Uterus (tissue), 4 donors: Measurements from ENCODE around the gene NBEAL2. TPM values are rescaled to one million over a fixed set of nuclear protein-coding genes. Genes with fewer than 3 reads are reported as not detected.

Source experiments
- DNase-seq, 2 donors: peaks; one replicate each; pipeline ENCODE4 v3.0.0-alpha.2; 2019 to 2020
- H3K27ac ChIP-seq, 2 donors: fragments of 200-600 bp; sonication (generic); 1 replicate in 1 of 2; 2 replicates in 1 of 2; pipeline ENCODE4 v1.5.1; 2016 to 2018
- H3K27me3 ChIP-seq, 2 donors: fragments of 200-600 bp; sonication (generic); one replicate each; pipeline ENCODE4 v1.5.1; 2018 to 2019; ENCODE audit warnings: control low read depth in 1 of 2
- H3K36me3 ChIP-seq, 2 donors: fragments of 200-600 bp; sonication (generic); one replicate each; pipeline ENCODE4 v1.5.1; 2019; ENCODE audit warnings: control low read depth in 1 of 2
- H3K4me1 ChIP-seq, 2 donors: fragments of 200-600 bp; sonication (generic); one replicate each; pipeline ENCODE4 v1.5.1; 2018 to 2019; ENCODE audit warnings: control low read depth in 1 of 2
- H3K4me3 ChIP-seq, 2 donors: fragments of 200-600 bp; sonication (generic); 1 replicate in 1 of 2; 2 replicates in 1 of 2; pipeline ENCODE4 v1.5.1; 2018 to 2019; ENCODE audit warnings: mild to moderate bottlenecking in 1 of 2
- H3K9me3 ChIP-seq, 2 donors: fragments of 200-600 bp; sonication (generic); one replicate each; pipeline ENCODE4 v1.5.1; 2019; ENCODE audit warnings: control low read depth in 1 of 2
- POLR2A ChIP-seq, 2 donors: fragments of 450-650 bp; IDR thresholded peaks; one replicate each; pipeline ENCODE4 v1.6.1; 2016; ENCODE audit warnings: antibody characterized with exemption in 2 of 2, mild to moderate bottlenecking in 1 of 2, moderate library complexity in 1 of 2
- intact Hi-C: fragments of 100-400 bp; cut with DNase I; formaldehyde crosslinking; loops from one replicate; pipeline ENCODE4 v1.15.1; 2023; ENCODE audit warnings: low total_unique reads
- total RNA-seq, 4 donors: library from RNA; depleted of rRNA in 3 of 4; stranded (reverse); fragments of >200 nt in 3 of 4; gene quantifications; one replicate each; pipeline versions ENCODE4 v1.1.0 to v1.2.4, GENCODE V29; 2014 to 2023
- TF ChIP-seq, protein P1 (sequence below), 4 experiments: fragments of 200-600 bp in 2 of 4; fragments of 450-650 bp in 2 of 4; sonication (generic) in 2 of 4; IDR thresholded peaks; one replicate each; pipeline ENCODE4 v1.5.1; 2016 to 2019; ENCODE audit warnings: antibody characterized with exemption in 4 of 4, mild to moderate bottlenecking in 2 of 4, moderate library complexity in 1 of 4
- donor health status: DM: yes; HTN: yes; CAD: no.

Gene NBEAL2
- total RNA-seq, 4 donors from 2014 or later: 13.1 to 41.1 (median 23.8) TPM

DNA sequence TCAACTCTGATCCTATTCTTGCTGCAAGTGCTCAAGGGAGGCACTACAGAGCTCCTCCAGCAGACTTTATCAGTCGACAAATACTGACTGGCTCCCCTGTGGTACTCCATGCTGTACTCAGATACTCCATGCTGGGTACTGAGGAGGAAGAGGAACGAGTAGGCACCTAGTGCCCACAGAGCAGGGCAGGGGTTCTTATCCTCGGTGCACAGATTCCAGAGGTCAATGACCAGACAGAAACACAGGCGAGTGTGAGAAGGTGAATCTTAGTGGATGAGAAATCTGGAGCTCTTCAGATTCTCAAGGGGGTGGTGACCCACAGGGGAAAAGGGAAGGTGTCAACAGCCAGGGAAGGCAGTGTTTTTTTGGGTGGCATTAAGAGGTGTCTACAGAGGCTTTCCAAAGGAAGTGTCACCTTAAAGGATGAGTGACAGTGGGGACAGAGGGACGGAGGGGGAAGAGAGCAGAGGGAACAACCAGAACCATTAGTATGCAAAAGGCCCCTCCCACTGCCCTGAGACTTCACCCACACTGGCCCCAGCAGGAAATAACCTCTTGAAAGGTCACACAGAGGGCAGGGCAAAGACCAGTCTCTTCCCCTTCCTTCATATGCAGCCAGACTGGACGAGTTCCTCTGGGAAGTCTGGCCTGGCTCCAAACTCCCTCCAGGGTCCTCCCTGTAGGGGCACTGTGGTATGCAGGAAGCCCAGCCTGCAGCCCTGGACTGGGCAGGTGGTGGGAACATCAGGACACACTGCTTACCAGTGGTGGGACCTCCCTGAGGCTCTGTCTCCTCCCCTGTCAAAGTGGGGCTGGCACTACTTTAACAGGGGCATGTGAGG, 30.4 kb upstream of the NBEAL2 start:
- peaks cover 4 to 18% of the 10 kb centered on the region in 2 donors for H3K4me1 ChIP-seq
- no peaks in the 10 kb centered on the region for H3K27me3 ChIP-seq
- no peaks in the 10 kb centered on the region for H3K36me3 ChIP-seq
- H3K9me3 ChIP-seq: no peaks in the 10 kb centered on the region
- no peak overlapping the region for H3K4me3 ChIP-seq
- no peak for TF ChIP-seq POLR2A (IDR thresholded peaks at IDR 0.05)
- TF ChIP-seq, protein P1, sequence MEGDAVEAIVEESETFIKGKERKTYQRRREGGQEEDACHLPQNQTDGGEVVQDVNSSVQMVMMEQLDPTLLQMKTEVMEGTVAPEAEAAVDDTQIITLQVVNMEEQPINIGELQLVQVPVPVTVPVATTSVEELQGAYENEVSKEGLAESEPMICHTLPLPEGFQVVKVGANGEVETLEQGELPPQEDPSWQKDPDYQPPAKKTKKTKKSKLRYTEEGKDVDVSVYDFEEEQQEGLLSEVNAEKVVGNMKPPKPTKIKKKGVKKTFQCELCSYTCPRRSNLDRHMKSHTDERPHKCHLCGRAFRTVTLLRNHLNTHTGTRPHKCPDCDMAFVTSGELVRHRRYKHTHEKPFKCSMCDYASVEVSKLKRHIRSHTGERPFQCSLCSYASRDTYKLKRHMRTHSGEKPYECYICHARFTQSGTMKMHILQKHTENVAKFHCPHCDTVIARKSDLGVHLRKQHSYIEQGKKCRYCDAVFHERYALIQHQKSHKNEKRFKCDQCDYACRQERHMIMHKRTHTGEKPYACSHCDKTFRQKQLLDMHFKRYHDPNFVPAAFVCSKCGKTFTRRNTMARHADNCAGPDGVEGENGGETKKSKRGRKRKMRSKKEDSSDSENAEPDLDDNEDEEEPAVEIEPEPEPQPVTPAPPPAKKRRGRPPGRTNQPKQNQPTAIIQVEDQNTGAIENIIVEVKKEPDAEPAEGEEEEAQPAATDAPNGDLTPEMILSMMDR (IDR thresholded peaks at IDR 0.05): no peak
- intact Hi-C loops: no loop called here
- DNase-seq: no peak
- peak overlapping the region; percentile 43 to 45 for H3K27ac ChIP-seq

DNA sequence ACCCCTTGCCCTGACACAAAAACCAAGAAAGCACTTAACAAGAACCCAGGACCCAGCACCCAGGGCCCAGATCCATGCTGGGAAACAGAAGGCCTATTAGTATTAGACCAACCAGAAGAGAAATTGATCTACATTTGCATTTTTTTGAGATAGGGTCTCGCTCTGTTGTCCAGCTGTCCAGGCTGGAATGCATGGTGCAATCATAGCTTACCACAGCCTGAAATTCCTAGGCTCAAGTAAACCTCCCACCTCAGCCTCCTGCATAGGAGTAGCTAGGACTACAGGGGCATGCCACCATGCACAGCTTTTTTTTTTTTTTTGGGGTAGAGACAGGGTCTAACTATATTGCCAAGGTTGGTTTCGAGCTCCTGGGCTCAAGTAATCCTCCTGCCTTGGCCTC, 29.3 kb upstream of the NBEAL2 start:
- H3K9me3 ChIP-seq: no peaks in the 10 kb centered on the region
- intact Hi-C loops: no loop called here
- H3K4me1 ChIP-seq: peaks cover 4 to 18% of the 10 kb centered on the region in 2 donors
- H3K27ac ChIP-seq: no peak overlapping the region
- TF ChIP-seq POLR2A (IDR thresholded peaks at IDR 0.05): no peak
- TF ChIP-seq, protein P1 (IDR thresholded peaks at IDR 0.05): no peak
- DNase-seq: no peak
- H3K4me3 ChIP-seq: no peak overlapping the region
- H3K27me3 ChIP-seq: no peaks in the 10 kb centered on the region
- no peaks in the 10 kb centered on the region for H3K36me3 ChIP-seq

DNA sequence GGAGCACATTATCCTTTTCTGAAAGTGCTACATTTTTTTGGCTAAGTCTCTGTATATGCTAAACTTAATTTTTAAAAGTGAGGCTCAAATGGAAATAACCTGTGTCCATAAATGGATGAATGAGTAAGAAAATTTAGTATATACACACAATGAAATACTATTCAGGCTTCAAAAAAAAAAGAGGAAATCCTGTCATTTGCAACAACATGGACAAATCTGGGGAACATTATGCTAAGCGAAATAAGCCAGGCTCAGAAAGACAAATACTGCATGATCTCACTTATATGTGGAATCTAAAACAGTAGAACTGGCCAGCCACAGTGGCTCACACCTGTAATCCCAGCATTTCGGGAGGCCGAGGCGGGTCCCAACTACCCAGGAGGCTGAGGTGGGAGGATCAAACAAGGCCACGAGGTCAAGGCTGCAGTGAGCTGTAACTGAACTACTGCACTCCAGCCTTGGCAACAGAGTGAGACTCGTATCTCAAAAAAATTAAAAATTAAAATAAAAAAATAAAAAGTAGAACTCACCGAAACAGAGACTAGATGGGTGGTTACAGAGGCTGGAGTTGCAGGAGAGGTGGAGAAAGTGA, 28.7 kb upstream of the NBEAL2 start:
- DNase-seq: no peak
- Histone ChIP-seq H3K36me3 (no peaks in the 10 kb centered on the region), H3K4me3 (no peak overlapping the region), H3K9me3 (no peaks in the 10 kb centered on the region), H3K4me1 (peaks cover 4 to 18% of the 10 kb centered on the region in 2 donors), H3K27ac (no peak overlapping the region), H3K27me3 (no peaks in the 10 kb centered on the region)
- TF ChIP-seq POLR2A (IDR thresholded peaks at IDR 0.05): no peak
- TF ChIP-seq, protein P1 (IDR thresholded peaks at IDR 0.05): no peak
- intact Hi-C loops: no loop called here

DNA sequence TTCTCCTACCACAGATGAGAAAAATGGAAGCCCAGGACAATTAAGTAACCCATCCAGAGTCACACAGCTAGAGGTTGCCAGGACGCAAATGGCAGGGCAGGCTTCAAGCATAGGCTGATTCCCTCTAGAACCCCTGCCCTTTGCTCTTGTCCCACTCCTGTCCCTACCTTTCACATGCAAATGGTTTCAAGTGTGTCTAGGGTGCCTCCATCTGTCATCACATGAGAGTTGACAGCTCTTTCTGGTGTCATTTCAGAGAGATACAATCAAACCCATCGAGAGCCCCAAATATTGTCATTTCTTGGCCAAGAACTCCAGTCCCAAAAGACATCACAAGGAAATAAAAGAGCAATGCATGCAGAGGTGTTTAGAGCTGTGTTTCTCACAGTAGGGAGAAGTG, 26.7 kb upstream of the NBEAL2 start:
- intact Hi-C loops: no loop called here
- no peaks in the 10 kb centered on the region for H3K36me3 ChIP-seq
- H3K27ac ChIP-seq: no peak overlapping the region
- peaks cover 4 to 12% of the 10 kb centered on the region in 2 donors for H3K4me1 ChIP-seq
- no peaks in the 10 kb centered on the region for H3K27me3 ChIP-seq
- no peak for TF ChIP-seq POLR2A (IDR thresholded peaks at IDR 0.05)
- TF ChIP-seq, protein P1 (IDR thresholded peaks at IDR 0.05): no peak
- no peak for DNase-seq
- H3K4me3 ChIP-seq: no peak overlapping the region
- no peaks in the 10 kb centered on the region for H3K9me3 ChIP-seq
